Measurements from ENCODE around the gene TAPBPL. TPM values are rescaled to one million over a fixed set of nuclear protein-coding genes. Genes with fewer than 3 reads are reported as not detected.

Gene TAPBPL
- total and polyA plus RNA-seq, 2 of the 13 experiments (the other 11 are each of a cell fraction or from before 2014, with no cell fraction given) = 10.0 to 14.5 TPM

DNA sequence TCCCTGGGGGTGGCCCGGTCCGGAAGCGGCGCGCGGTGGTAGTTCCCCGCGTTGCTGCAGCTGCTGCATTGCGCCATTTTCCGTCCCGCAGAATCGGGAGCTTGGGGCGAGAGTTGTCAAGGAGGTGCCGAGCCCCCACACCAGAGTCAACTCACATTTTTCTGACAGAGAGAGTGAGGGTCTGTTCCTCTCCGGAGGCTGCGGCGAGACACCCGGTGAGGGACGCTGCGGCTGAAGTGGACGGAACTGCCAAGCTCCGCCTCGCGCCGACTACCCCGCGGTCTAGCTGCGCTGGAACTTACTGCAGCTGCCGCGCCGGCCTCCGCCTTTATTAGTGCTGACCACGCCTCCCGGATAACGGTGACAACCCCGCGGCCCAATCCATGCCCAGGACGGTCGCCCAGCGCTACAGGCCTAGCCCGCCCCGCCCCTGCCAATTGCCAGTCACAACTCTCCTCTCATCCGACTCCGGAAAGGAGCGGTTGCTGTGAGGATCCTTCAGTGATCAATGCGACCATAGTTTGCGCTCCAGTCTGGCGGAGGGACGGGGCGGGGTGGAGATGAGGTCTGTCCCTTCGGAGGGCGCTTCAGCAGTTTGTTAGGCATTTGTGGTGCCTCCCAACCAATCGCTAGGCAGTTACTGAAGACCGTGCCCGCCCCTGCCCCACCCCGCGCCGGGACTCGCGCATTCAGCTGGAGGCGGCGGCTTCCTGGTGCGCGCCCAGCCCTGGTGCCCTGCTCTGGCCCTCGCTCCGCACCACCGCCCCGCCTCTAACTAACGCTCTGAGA is 18.7 kb downstream of the TAPBPL start, which contains the start of gene VAMP1 (continued):
- TF ChIP-seq, protein P1, sequence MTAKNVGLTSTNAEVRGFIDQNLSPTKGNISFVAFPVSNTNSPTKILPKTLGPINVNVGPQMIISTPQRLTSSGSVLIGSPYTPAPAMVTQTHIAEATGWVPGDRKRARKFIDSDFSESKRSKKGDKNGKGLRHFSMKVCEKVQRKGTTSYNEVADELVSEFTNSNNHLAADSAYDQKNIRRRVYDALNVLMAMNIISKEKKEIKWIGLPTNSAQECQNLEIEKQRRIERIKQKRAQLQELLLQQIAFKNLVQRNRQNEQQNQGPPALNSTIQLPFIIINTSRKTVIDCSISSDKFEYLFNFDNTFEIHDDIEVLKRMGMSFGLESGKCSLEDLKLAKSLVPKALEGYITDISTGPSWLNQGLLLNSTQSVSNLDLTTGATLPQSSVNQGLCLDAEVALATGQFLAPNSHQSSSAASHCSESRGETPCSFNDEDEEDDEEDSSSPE (CRISPR knock-in tag; IDR thresholded peaks at IDR 0.05) = peak; percentile 72
- TF ChIP-seq SNAI1 (CRISPR knock-in tag; IDR thresholded peaks at IDR 0.05; ENCODE audit: borderline replicate concordance) (0 out of 2 replicates have a peak, but pooled peaks have one; percentile 77), RBFOX2 (IDR thresholded peaks at IDR 0.05; ENCODE audit: low read depth, low read length) (peak; percentile 99), FOXO1 (CRISPR knock-in tag; IDR thresholded peaks at IDR 0.05) (peak; percentile 7; the same call in 1 of the 2 replicates), ZNF12 (CRISPR knock-in tag; IDR thresholded peaks at IDR 0.05) (peak; percentile 44; the same call in 1 of the 2 replicates), ZNF20 (CRISPR knock-in tag; IDR thresholded peaks at IDR 0.05) (no peak), NR1H2 (CRISPR knock-in tag; IDR thresholded peaks at IDR 0.05; ENCODE audit: borderline replicate concordance, low read depth) (no peak), ZNF101 (CRISPR knock-in tag; IDR thresholded peaks at IDR 0.05; ENCODE audit: borderline replicate concordance, low read depth) (no peak), ZNF772 (CRISPR knock-in tag; IDR thresholded peaks at IDR 0.05) (peak; percentile 88), NR2C2 (CRISPR knock-in tag; IDR thresholded peaks at IDR 0.05; ENCODE audit: borderline replicate concordance) (peak; percentile 51; the same call in 1 of the 2 replicates), SRY (CRISPR knock-in tag; IDR thresholded peaks at IDR 0.05) (no peak), ZNF501 (CRISPR knock-in tag; IDR thresholded peaks at IDR 0.05) (peak; percentile 84), SP140L (CRISPR knock-in tag; IDR thresholded peaks at IDR 0.05; ENCODE audit: borderline replicate concordance) (no peak), SMYD3 (CRISPR knock-in tag; IDR thresholded peaks at IDR 0.05) (peak; percentile 87; the same call in 1 of the 2 replicates), ARID2 (CRISPR knock-in tag; IDR thresholded peaks at IDR 0.05; ENCODE audit: borderline replicate concordance) (0 out of 2 replicates have a peak, but pooled peaks have one; percentile 35)
- TF ChIP-seq, protein P2, sequence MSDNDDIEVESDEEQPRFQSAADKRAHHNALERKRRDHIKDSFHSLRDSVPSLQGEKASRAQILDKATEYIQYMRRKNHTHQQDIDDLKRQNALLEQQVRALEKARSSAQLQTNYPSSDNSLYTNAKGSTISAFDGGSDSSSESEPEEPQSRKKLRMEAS (IDR thresholded peaks at IDR 0.05) = peak; percentile 70; the same call in 1 of the 2 replicates
- TF ChIP-seq, protein P3, sequence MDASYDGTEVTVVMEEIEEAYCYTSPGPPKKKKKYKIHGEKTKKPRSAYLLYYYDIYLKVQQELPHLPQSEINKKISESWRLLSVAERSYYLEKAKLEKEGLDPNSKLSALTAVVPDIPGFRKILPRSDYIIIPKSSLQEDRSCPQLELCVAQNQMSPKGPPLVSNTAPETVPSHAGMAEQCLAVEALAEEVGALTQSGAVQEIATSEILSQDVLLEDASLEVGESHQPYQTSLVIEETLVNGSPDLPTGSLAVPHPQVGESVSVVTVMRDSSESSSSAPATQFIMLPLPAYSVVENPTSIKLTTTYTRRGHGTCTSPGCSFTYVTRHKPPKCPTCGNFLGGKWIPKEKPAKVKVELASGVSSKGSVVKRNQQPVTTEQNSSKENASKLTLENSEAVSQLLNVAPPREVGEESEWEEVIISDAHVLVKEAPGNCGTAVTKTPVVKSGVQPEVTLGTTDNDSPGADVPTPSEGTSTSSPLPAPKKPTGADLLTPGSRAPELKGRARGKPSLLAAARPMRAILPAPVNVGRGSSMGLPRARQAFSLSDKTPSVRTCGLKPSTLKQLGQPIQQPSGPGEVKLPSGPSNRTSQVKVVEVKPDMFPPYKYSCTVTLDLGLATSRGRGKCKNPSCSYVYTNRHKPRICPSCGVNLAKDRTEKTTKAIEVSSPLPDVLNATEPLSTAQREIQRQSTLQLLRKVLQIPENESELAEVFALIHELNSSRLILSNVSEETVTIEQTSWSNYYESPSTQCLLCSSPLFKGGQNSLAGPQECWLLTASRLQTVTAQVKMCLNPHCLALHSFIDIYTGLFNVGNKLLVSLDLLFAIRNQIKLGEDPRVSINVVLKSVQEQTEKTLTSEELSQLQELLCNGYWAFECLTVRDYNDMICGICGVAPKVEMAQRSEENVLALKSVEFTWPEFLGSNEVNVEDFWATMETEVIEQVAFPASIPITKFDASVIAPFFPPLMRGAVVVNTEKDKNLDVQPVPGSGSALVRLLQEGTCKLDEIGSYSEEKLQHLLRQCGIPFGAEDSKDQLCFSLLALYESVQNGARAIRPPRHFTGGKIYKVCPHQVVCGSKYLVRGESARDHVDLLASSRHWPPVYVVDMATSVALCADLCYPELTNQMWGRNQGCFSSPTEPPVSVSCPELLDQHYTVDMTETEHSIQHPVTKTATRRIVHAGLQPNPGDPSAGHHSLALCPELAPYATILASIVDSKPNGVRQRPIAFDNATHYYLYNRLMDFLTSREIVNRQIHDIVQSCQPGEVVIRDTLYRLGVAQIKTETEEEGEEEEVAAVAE (CRISPR knock-in tag; IDR thresholded peaks at IDR 0.05; ENCODE audit: borderline replicate concordance) = peak; percentile 85; the same call in 1 of the 2 replicates
- TF ChIP-seq, protein P4, sequence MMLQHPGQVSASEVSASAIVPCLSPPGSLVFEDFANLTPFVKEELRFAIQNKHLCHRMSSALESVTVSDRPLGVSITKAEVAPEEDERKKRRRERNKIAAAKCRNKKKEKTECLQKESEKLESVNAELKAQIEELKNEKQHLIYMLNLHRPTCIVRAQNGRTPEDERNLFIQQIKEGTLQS (CRISPR knock-in tag; IDR thresholded peaks at IDR 0.05) = peak; percentile 47; the same call in 1 of the 2 replicates

Measured in HepG2 (cell line).